ENCODE results near the gene RPS19.

Gene RPS19

GRCh38 chr19:41910240-41910991 lies 50.4 kb downstream of the RPS19 start:
- Histone ChIP-seq H3K27ac (no peak overlapping the region), H3K27me3 (replicated peaks) (peaks cover 29% of the 10 kb centered on the region), H3K36me3 (replicated peaks) (peaks cover 10% of the 10 kb centered on the region), H3K4me3 (ENCODE audit: low read depth, low read length) (no peak overlapping the region)
- in situ Hi-C loops (cut with HindIII; ENCODE audit: low pct_ligation_motif_present, low sequenced_read_pairs): no loop called here
- no peak for TF ChIP-seq CTCF (IDR thresholded peaks at IDR 0.05; ENCODE audit: low read depth, low read length, missing control alignments)
- no peak for DNase-seq

DNA sequence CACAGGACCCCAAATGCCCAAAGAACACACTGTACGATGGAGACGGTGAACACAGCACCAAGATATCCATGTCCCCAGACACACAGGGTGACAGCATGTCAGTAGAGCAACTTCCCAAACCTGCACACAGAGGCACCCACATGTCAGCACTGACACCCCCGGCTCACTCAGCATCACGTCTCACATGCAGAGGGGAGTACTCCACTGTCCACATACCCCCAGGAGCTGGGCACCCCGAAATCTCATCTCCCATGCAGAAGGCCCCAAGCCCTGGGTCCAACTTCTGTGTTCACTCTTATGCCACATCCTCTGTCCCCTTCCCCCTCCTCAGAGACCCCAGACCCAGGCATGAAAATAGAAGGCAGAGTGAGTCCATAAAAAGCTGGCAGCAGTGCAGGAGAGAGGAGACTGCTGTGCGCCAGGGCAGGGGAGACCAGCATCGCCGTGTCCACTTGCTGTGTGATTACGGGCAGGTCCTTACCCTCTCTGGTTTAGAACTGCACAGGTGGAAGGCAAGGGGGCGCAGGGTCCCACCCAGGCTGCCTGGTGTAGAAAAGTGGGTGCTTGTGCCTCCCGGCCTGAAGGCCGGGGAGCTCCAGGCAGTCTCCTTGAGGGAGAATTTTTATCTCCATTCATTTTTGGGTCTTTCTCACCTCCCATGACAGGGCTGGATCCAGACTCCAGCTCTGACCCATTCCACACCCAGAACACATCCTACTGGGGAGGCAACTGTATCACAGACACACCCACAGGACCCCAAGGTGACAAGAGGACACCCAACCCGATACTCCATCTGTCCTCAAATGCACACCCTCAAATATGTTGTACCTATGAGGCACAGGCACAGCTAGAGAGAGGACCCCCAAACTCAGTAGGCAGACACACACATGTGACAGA lies 51.2 kb downstream of the RPS19 start:
- peaks cover 37% of the 10 kb centered on the region for H3K27me3 ChIP-seq (replicated peaks)
- peaks cover 2% of the 10 kb centered on the region for H3K36me3 ChIP-seq (replicated peaks)
- in situ Hi-C loops (cut with HindIII; ENCODE audit: low pct_ligation_motif_present, low sequenced_read_pairs): no loop called here
- no peak overlapping the region for H3K4me3 ChIP-seq (ENCODE audit: low read depth, low read length)
- DNase-seq: no peak
- no peak for TF ChIP-seq CTCF (IDR thresholded peaks at IDR 0.05; ENCODE audit: low read depth, low read length, missing control alignments)
- no peak overlapping the region for H3K27ac ChIP-seq

DNA sequence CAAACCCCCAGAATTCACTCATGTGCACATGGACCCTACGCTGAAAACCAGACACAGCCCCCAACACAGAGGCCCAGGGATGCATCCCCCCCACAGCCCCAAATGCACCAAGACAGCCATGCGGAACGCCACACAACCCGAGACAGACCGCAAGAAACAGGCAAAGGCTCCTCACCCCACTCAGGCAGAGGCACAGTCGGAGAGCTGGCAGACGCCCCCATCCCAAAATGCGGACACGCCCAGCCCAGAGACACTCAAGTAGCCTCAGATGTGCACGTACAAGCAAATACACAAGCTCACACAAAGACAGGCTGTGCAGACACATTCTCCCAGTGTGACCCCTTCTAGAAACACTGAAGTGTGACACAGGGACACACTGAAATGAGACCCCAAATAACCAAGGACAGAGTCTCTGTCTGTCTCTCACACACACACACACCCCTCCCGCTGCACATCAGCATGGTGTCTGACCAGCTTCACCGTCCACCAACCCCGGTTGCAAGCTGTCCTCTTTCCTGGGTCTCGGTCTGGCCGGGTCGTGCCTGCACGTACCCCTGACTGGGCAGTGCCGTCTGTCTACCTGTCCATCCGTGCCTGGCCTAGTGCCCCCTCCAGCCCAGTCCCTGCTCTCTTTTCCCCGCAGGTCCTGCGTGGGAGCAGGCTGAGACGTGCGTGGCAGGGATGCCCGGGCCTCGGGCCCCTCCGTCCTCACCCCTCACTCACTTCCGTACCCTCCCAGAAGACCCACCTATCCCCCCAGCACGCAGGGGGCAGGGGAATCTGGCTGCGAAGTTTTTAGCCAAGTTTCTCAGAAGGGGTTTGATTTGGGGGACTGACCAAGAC lies 52.1 kb downstream of the RPS19 start:
- peaks cover 2% of the 10 kb centered on the region for H3K36me3 ChIP-seq (replicated peaks)
- TF ChIP-seq CTCF (IDR thresholded peaks at IDR 0.05; ENCODE audit: low read depth, low read length, missing control alignments): no peak
- peaks cover 46% of the 10 kb centered on the region for H3K27me3 ChIP-seq (replicated peaks)
- in situ Hi-C loops (cut with HindIII; ENCODE audit: low pct_ligation_motif_present, low sequenced_read_pairs): no loop called here
- H3K4me3 ChIP-seq (ENCODE audit: low read depth, low read length): no peak overlapping the region
- no peak for DNase-seq
- H3K27ac ChIP-seq: no peak overlapping the region

DNA sequence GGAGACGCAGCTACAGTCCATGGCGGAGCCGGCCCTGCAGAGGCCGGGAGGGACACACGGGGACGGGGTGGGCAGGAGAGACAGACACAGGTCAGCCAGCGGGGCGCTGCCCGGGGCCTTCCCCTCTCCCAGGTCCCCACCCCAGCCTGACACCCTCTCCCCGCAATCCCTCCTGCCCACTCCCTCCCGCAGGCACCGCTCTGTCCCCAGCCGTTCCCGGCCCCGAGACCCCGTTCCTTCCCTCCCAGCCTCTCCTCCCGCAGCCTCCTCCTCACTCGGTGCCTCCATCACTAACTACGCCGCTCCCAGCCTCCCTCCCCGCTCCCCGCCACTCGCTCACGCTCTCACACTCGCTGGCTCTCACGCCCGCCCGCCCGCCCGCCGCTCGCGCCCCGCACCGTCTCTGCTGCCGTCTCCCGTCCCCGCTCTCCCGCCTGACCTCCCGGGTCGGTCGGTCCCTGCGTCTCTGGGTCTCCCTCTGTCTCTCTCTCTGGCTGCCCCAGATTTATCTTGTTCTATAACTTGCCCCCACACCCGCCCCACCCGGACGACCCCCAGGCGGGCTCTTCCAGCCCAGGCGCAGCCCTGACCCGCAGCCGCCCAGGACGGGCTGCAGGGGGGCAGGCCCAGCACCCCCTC lies 53.0 kb downstream of the RPS19 start:
- no peak for DNase-seq
- Histone ChIP-seq H3K27me3 (replicated peaks) (peaks cover 53% of the 10 kb centered on the region), H3K36me3 (replicated peaks) (peaks cover 2% of the 10 kb centered on the region)

More for the DNA sequence above, 53.0 kb downstream of the RPS19 start:
- no peak overlapping the region for H3K27ac ChIP-seq
- in situ Hi-C loops (cut with HindIII; ENCODE audit: low pct_ligation_motif_present, low sequenced_read_pairs): no loop called here
- no peak overlapping the region for H3K4me3 ChIP-seq (ENCODE audit: low read depth, low read length)
- TF ChIP-seq CTCF (IDR thresholded peaks at IDR 0.05; ENCODE audit: low read depth, low read length, missing control alignments): no peak
